Measurements from ENCODE around the gene SLCO2B1.
A peak's percentile ranks its signal among the peaks of the same experiment; 100 is the strongest.

The SLCO2B1 gene

DNA sequence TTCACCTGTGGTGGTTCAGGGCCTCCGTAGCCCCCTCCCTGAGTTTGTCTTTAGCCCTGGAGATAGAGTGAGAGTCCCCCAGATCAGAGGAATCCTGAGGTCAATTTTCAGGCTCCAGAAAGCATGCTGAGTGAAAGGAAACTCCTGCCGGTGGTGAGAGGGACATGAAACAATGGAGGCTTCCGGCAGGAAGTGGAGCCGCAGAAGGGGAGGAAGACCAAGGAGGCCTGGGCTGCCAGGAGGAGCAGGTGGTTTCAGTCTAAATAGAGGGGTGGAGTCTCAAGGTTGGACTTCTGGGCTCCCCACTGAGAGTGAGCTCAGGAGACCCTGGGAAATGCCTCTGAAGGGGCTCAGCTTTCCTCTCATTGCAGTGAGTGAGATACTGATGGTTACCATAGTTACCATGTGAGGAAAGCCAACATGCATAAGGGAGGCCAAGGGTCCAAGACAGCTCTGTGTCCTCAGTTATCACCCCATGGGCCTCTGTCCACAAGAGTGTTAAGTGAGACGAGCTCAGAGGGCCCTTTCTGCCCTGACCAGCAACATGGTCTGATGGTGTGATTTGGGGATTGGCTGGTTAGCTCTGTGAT is 10.7 kb downstream of the SLCO2B1 start:
- no peak for DNase-seq (ENCODE audit: low read depth in 2 of 2)

DNA sequence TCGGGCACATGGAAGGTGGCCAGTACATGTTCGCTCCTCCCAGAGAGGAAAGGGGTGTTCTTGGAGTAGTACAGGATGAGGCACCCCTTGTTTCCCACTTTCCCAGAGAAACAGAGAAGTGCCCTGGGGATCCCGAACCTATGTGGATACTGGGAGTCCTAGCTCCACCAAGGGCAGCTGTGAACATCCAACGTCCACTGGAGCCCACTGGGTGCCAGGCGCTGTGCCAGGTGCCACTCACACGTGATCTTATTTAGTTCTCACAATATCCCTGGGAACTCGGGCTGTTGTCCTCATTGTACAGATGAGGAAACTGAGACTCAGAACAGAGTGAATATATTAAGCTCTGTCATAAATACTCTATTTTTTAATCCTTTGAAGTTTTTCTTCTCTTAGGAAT is 12.0 kb downstream of the SLCO2B1 start:
- no peak for DNase-seq (ENCODE audit: low read depth in 2 of 2)

DNA sequence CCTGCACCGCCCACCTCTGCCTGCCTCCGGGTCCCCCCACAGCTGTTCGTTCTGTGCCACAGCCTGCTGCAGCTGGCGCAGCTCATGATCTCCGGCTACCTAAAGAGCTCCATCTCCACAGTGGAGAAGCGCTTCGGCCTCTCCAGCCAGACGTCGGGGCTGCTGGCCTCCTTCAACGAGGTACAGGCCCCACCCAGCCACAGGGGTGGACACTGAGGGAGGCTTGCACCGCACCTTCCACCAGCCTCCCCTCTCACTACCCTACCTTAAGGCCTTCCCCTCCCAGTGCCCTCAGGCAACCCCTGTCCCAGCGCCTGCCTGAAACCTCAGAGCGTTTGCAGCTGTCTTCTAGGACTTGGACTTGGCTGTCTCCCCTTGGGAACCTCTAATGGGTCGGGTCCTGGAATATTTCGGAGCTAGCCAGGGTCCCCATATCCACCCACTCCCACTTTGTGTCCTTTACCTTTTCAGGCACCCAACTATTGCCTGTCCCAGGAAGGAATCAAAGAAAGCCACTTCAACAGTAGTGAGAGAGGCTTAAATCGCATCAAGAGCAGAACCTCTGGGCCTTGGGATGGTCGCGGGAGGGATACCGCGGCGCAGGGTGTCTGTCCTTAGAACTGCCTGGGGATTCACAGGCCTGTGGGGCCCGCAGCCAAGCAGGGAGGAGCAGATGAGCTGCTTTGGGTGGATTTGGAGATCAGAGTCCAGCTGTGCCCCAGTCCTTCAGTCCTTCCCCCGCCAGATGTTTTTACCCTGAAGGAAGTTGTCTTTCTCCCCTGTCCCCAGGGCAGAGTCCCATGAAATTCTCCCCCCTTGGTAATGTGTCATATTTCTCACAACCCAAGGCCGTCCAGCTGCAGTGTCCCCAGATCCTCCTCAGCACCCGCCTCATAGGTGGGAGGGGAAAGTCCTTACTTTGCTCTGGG is 13.3 kb downstream of the SLCO2B1 start:
- DNase-seq (ENCODE audit: low read depth in 2 of 2): no peak

DNA sequence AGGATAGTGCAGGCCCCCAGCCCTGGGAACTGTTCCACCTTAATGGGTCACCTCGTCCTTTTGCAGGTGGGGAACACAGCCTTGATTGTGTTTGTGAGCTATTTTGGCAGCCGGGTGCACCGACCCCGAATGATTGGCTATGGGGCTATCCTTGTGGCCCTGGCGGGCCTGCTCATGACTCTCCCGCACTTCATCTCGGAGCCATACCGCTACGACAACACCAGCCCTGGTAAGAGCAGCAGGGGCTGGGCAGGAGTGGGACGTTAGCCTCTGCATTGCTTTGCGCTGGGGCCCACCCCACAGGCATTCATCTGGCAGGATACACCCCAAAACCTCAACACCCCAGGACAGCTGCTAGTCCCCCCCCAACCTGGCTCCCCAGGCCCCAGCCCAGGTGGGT is 14.8 kb downstream of the SLCO2B1 start:
- DNase-seq (ENCODE audit: low read depth in 2 of 2): no peak

- DNase-seq (ENCODE audit: low read depth in 2 of 2): no peak
These were observed 15.9 kb downstream of the SLCO2B1 start for GRCh38 chr11:75166791-75167190.

- DNase-seq (ENCODE audit: low read depth in 2 of 2): no peak
These were observed 16.7 kb downstream of the SLCO2B1 start for GRCh38 chr11:75167617-75168016.

DNA sequence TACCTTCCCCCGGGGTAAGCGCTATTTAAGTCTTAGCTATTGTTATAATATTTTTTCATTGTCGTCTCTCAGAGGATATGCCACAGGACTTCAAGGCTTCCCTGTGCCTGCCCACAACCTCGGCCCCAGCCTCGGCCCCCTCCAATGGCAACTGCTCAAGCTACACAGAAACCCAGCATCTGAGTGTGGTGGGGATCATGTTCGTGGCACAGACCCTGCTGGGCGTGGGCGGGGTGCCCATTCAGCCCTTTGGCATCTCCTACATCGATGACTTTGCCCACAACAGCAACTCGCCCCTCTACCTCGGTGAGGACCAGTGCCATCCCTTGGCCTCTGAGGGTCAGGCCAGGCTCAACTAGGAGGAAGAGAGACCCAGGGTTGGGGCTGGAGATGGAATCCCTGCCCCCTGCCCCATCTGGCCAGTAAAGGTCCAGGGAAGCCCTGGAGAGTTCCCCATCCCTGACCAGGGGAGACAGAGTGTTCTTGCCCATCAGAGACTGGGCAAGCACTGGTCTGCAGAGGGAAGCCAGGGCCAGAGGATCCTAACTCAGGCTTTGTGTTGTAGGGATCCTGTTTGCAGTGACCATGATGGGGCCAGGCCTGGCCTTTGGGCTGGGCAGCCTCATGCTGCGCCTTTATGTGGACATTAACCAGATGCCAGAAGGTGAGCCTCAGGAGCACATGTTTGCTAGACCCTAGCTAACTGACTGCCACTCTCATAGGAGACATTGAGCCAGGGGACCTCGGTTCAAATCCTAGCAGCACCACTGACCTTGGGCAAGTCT is 18.4 kb downstream of the SLCO2B1 start:
- DNase-seq (ENCODE audit: low read depth in 2 of 2): no peak

- no peak for DNase-seq (ENCODE audit: low read depth in 2 of 2)
These were observed 19.8 kb downstream of the SLCO2B1 start for GRCh38 chr11:75170516-75171201.

DNA sequence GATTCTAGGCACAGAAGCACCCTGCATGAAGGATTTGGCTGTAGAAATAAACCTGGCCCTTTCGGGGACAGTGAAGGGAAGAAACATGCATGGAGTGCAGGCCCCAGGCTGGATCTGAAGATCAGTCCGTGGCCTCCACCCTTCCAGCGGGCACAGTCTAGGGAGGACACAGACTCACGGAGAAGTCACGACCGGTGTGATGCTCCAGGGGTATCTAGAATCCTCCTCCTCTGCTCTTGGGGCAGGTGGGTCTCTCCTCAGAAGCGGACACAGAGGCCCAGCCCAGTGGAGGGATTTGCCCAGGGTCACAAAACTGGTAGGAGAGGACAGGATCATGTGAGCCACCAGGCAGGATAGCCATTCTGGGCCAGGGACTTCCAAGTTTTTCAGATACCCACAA is 22.4 kb downstream of the SLCO2B1 start:
- no peak for DNase-seq (ENCODE audit: low read depth in 2 of 2)

- peak in 1 of 2 donors; percentile 1 for DNase-seq (ENCODE audit: low read depth in 2 of 2)
These were observed 24.0 kb downstream of the SLCO2B1 start for GRCh38 chr11:75174781-75175370.

- DNase-seq (ENCODE audit: low read depth in 2 of 2): no peak
These were observed 31.8 kb downstream of the SLCO2B1 start for GRCh38 chr11:75182664-75183063.

DNA sequence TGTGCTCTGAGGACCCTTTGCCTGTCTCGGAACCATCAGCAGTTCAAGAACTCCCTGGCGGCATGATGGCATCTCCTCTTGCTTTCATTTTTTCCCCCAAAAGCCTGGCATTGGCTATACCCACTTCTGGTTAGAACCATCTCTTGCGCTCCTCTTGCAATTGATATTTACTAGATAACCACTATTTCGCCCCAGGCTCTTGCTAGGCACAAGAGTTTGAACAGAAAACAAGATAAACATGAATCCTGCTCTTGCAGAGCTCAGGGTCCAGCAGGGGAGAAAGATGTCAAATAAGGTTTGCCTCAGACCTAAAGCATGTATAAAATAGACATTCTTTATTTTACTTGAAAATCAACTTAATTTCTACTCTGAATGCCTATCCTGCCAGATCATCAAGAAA is 33.1 kb downstream of the SLCO2B1 start:
- no peak for DNase-seq (ENCODE audit: low read depth in 2 of 2)

- no peak for DNase-seq (ENCODE audit: low read depth in 2 of 2)
These were observed 34.0 kb downstream of the SLCO2B1 start for GRCh38 chr11:75184757-75185425.

- DNase-seq (ENCODE audit: low read depth in 2 of 2): no peak
These were observed 35.0 kb downstream of the SLCO2B1 start for GRCh38 chr11:75185866-75186265.

DNA sequence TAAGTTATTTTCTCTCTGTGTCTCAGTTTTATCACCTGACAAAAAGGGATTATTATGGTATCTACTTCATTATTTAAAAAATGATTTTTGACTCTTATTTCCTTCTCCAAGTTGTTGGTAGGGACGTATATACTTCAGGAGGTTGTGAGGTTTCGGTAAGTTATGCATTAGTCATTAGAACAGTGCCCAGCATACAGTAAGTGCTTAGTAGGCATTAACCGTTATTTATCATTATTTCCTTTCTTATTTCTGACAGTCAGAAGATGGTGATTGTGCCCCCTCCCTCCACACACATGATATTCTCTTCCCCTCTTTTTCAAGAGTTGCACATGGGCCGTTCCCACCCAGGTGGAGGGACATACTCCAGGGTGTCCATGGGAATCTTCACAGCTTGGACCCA is 36.1 kb downstream of the SLCO2B1 start:
- no peak for DNase-seq (ENCODE audit: low read depth in 2 of 2)

- no peak for DNase-seq (ENCODE audit: low read depth in 2 of 2)
These were observed 37.8 kb downstream of the SLCO2B1 start for GRCh38 chr11:75188671-75189070.

- no peak for DNase-seq (ENCODE audit: low read depth in 2 of 2)
These were observed 38.2 kb downstream of the SLCO2B1 start for GRCh38 chr11:75189108-75189507.

- DNase-seq (ENCODE audit: low read depth in 2 of 2): no peak
These were observed 39.0 kb downstream of the SLCO2B1 start for GRCh38 chr11:75189911-75190310.

GRCh38 chr11:75190652-75191329 is 39.9 kb downstream of the SLCO2B1 start:
- DNase-seq (ENCODE audit: low read depth in 2 of 2): no peak

- no peak for DNase-seq (ENCODE audit: low read depth in 2 of 2)
These were observed 40.4 kb downstream of the SLCO2B1 start for GRCh38 chr11:75191330-75191717.

All from activated CD4-positive, alpha-beta T cell treated with anti-CD3 and anti-CD28 coated beads for 24 hours (primary cell).